Heart left ventricle (tissue), 16 donors: ENCODE measurements around the gene CCDC197. TPM values are rescaled to one million over a fixed set of nuclear protein-coding genes. Genes with fewer than 3 reads are reported as not detected.
A peak's percentile ranks its signal among the peaks of the same experiment; 100 is the strongest.

Experiments
- ATAC-seq, 4 donors: fragments of 200-7000 bp; cut with Tn5 transposase; one replicate each; pipeline ENCODE4 v1.9.1; 2020 to 2022; ENCODE audit warnings: moderate library complexity in 4 of 4, mild to moderate bottlenecking in 3 of 4, moderate number of reproducible peaks in 1 of 4
- DNase-seq, 5 donors: peaks; one replicate each; pipeline ENCODE4 v3.0.0-alpha.2; 2020
- H3K27ac ChIP-seq, 12 donors: fragments of 200-600 bp; sonication (generic) in 4 of 12; one replicate each; pipeline versions ENCODE4 v1.5.0 to v1.8.0; 2016 to 2022; ENCODE audit warnings: mild to moderate bottlenecking in 2 of 12
- H3K27me3 ChIP-seq, 9 donors: fragments of 200-600 bp; sonication (generic) in 2 of 9; one replicate each; pipeline versions ENCODE4 v1.5.1 to v1.8.0; 2016 to 2022; ENCODE audit warnings: mild to moderate bottlenecking in 3 of 9
- H3K36me3 ChIP-seq, 9 donors: fragments of 200-600 bp; sonication (generic) in 2 of 9; one replicate each; pipeline versions ENCODE4 v1.5.0 to v1.8.0; 2018 to 2022; ENCODE audit warnings: mild to moderate bottlenecking in 2 of 9
- H3K4me1 ChIP-seq, 12 donors: fragments of 200-600 bp; sonication (generic) in 4 of 12; one replicate each; pipeline versions ENCODE4 v1.5.0 to v1.8.0; 2016 to 2022; ENCODE audit warnings: mild to moderate bottlenecking in 3 of 12
- H3K4me3 ChIP-seq, 12 donors: fragments of 200-600 bp; sonication (generic) in 4 of 12; one replicate each; pipeline versions ENCODE4 v1.5.0 to v1.8.0; 2017 to 2022; ENCODE audit warnings: mild to moderate bottlenecking in 9 of 12, moderate library complexity in 4 of 12
- H3K9me3 ChIP-seq, 12 donors: fragments of 200-600 bp; sonication (generic) in 4 of 12; one replicate each; pipeline versions ENCODE4 v1.5.0 to v1.8.0; 2016 to 2022; ENCODE audit warnings: mild to moderate bottlenecking in 1 of 12
- CTCF ChIP-seq, 12 donors: fragments of 200-600 bp; sonication (generic) in 4 of 12; IDR thresholded peaks; one replicate each; pipeline versions ENCODE4 v1.5.0 to v1.8.0; 2018 to 2022; ENCODE audit warnings: antibody characterized with exemption in 12 of 12, mild to moderate bottlenecking in 5 of 12
- POLR2A ChIP-seq, 2 donors: fragments of 450-650 bp; IDR thresholded peaks; one replicate each; pipeline ENCODE4 v1.6.1; 2017; ENCODE audit warnings: antibody characterized with exemption in 2 of 2, mild to moderate bottlenecking in 2 of 2, moderate library complexity in 2 of 2
- WGBS, 4 donors: extraction: QIAGEN DNeasy Blood & Tissue Kit in 2 of 4; methylation state at CpG; one replicate each; pipeline versions ENCODE4 v1.1.5 to v1.1.7; 2013 to 2018; 5-methylcytosine and 5-hydroxymethylcytosine counted together
- intact Hi-C, 10 donors: fragments of 100-400 bp; cut with DNase I; formaldehyde crosslinking; loops; one replicate each; pipeline versions ENCODE4 v1.11.1 to v1.14.2; 2022
- polyA plus RNA-seq, 2 donors: library from polyadenylated mRNA; stranded (reverse); fragments of 200-250 nt; gene quantifications; one replicate each; pipeline ENCODE4 v1.2.3, GENCODE V29; 2013
- total RNA-seq, 9 donors: library from RNA; depleted of rRNA in 2 of 9; stranded (reverse); fragments of >200 nt in 2 of 9; fragmentation: NEBNext Ultra II Directional in 3 of 9; extraction: Animal tissue kit (Norgen Biotek cat#: 25700) in 3 of 9; gene quantifications; one replicate each; pipeline versions ENCODE4 v1.1.0 to v1.2.4, GENCODE V29; 2016 to 2023
- donor health status: ischemic (EF 13 %, LVEDD 7.1; RV severe dilation, severe dysfunction).
- donor health status: healthy with polysubstance abuse.
- donor health status: DM: no; HTN: yes; CAD: no.
- donor health status: DM: no; HTN: no; CAD: no.
- donor health status: ischemic (EF 25% LVEDD 6.9; RV normal size, moderate dysfunction).
- donor health status: ischemic (EF 25% LVEDD 5.7; RV mildly dilated, moderate dysfunction).
- donor health status: healthy.
- donor health status: DM: yes; HTN: yes; CAD: no.
- donor health status: ischemic (EF 35%, LVEDD 5.7; RV mildly dilated, moderate dysfunction).
- donor health status: nonischemic (EF 11% LVEDD 7.7; RV severe dilation, severe dysfunction).
- donor health status: DM: yes; HTN: yes; CAD: no.
- donor health status: PGD.
- donor health status: ischemic (EF 29% LVEDD 5.4; RV normal size, mild dysfunction).
- donor health status: nonischemic (EF 23%, LVEDD 6.1; RV moderate dilation, normal function).

The CCDC197 gene
- total and polyA plus RNA-seq, 11 donors, result 0.23 to 1.4 (median 0.88) TPM; not detected in 4

DNA sequence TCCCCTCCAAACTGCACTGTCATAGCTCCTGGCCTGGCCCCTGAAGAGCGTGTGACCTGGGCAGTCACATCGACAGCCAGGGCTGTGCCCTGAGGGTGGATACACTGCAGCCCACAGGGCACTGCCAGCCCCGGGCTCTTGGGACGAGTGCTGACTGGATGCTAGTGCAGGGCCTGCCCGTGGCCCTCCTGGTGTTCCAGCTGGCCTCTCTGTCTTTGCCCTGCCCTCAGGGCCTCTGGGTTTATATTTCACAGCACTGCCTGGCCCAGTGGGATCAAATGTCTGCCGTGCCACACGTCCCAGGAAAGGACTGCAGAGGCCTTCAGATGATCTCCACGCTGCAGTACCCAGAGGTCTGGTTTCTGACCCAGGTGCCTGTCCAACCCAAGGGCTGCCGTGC is 10.1 kb upstream of the CCDC197 start:
- peak in 2 of 5 donors; percentile 58 to 84 for DNase-seq
- Histone ChIP-seq H3K4me3 (peak overlapping the region in 1 of 12 donors; percentile 11), H3K27ac (peak overlapping the region; percentile 65 to 97 (median 86)), H3K27me3 (no peaks in the 10 kb centered on the region), H3K36me3 (no peaks in the 10 kb centered on the region), H3K4me1 (peaks cover 0 to 51% (median 16%) of the 10 kb centered on the region in 12 donors), H3K9me3 (no peaks in the 10 kb centered on the region)
- TF ChIP-seq POLR2A (IDR thresholded peaks at IDR 0.05) (peak in 1 of 2 donors; percentile 49), CTCF (IDR thresholded peaks at IDR 0.05) (no peak)
- intact Hi-C loops, result no loop called here
- 33 to 62% (median 44%) methylated on average over 8 to 9 of the region's 9 CpGs for WGBS, 4 donors
- ATAC-seq, result peak; percentile 58 to 85 (median 72)

DNA sequence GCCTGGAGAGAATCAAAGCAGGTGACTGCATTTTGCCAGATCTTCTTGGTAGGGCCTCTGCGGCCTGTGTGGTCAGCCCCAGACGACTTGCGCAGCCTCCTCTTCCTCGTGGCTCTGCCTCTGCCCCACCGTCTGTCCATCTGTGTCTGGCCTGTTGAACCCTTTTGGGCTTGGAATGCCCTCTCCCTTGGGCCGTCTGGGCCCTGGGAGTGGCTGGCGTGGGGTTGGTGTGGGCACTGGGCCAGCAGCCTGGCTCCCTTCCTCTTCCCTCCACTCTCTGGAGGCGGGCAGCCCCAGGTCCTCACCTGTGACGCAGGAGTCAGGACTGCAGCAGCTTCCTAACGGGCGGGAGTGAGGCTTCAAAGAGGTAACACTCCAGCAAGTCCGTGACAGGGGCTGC is 9.7 kb upstream of the CCDC197 start:
- Histone ChIP-seq H3K9me3 (no peaks in the 10 kb centered on the region), H3K27ac (peak overlapping the region; percentile 65 to 97 (median 86)), H3K27me3 (no peaks in the 10 kb centered on the region), H3K4me3 (peak overlapping the region in 1 of 12 donors; percentile 1), H3K36me3 (no peaks in the 10 kb centered on the region), H3K4me1 (peaks cover 0 to 47% (median 11%) of the 10 kb centered on the region in 12 donors)
- intact Hi-C loops, result no loop called here
- TF ChIP-seq POLR2A (IDR thresholded peaks at IDR 0.05) (no peak), CTCF (IDR thresholded peaks at IDR 0.05) (no peak)
- WGBS, 4 donors, result 29 to 59% (median 54%) methylated on average over 7 to 12 of the region's 12 CpGs
- peak in 3 of 4 donors; percentile 31 to 71 (median 54) for ATAC-seq
- peak in 1 of 5 donors; percentile 73 for DNase-seq

DNA sequence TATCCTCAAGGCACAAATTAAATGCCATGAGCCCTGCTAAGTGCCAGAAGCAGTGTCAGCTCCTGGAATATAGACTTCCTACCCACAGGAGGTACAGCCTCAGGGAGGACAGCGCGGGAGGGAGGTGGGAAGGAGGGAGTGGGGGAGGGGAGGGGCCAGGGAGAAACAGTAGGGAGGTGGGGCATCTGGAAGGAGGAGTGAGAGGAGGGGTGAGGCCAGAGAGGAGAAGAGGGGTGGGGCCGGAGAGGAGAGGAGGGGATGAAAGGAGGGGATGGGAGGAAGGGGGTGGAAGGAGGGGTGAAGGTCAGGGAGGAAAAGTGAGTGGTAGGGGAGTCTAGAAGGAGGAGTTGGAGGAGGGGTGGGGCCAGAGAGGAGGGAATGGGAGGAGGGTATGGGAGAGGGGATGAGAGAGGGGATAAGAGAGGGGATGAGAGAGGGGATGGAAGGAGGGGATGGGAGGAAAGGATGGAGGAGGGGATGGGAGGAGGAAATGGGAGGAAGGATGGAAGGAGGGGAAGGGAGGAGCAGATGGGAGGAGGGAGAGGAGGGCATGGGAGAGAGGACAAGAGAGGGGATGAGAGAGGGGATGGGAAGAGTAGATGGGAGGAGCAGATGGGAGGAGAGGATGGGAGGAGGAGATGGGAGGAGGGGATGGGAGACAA is 9.2 kb upstream of the CCDC197 start:
- WGBS, 4 donors, result 63 to 80% (median 69%) methylated on average over 1 to 3 of the region's 3 CpGs
- H3K27me3 ChIP-seq, result no peaks in the 10 kb centered on the region
- H3K27ac ChIP-seq, result peak overlapping the region in 10 of 12 donors; percentile 66 to 97 (median 86)
- peaks cover 0 to 41% (median 7%) of the 10 kb centered on the region in 12 donors for H3K4me1 ChIP-seq
- TF ChIP-seq POLR2A (IDR thresholded peaks at IDR 0.05) (no peak), CTCF (IDR thresholded peaks at IDR 0.05) (no peak)
- ATAC-seq, result peak in 1 of 4 donors; percentile 10
- DNase-seq, result no peak
- H3K36me3 ChIP-seq, result no peaks in the 10 kb centered on the region
- peak overlapping the region in 1 of 12 donors; percentile 1 for H3K4me3 ChIP-seq
- no peaks in the 10 kb centered on the region for H3K9me3 ChIP-seq
- intact Hi-C loops, result no loop called here

DNA sequence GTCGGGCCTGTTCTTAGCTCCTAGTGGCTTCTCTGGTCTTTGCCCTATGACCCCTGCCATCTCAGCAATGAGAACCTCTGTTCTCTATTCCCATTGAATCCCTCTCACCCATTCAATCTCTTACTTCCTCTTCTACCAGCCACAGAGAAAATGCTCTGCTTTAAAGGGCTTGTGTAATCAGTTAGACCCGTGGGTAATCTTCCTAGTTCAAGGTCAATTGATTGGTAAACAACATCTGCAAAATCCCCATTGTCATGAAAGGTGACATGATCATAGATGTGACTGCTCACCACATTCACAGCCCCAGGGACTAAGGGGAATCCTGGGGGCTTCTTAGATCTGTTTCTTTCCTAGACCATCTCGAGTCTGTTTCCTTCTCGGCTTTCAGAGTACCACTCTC is 7.2 kb upstream of the CCDC197 start:
- Histone ChIP-seq H3K27ac (peak overlapping the region in 1 of 12 donors; percentile 2), H3K36me3 (no peaks in the 10 kb centered on the region), H3K4me1 (peaks cover 0 to 29% (median 4%) of the 10 kb centered on the region in 12 donors), H3K27me3 (no peaks in the 10 kb centered on the region), H3K9me3 (no peaks in the 10 kb centered on the region), H3K4me3 (no peak overlapping the region)
- intact Hi-C loops, result loop anchor here in 1 of 10 donors (10.0 kb wide), 1 partner anchor 335 kb away; no protein-coding TSS in a partner anchor
- TF ChIP-seq CTCF (IDR thresholded peaks at IDR 0.05) (no peak), POLR2A (IDR thresholded peaks at IDR 0.05) (no peak)
- DNase-seq, result no peak
- no peak for ATAC-seq
- 71 to 74% (median 72%) methylated on average over 4 of the region's 4 CpGs for WGBS, 4 donors
